Loucy (cell line): ENCODE data around the gene FNDC11.

Experiments
- CTCF ChIP-seq: fragments of 200-600 bp; sonication (generic); conservative IDR thresholded peaks from 2 replicates; pipeline ENCODE4 v1.5.1; 2014; ENCODE audit warnings: mild to moderate bottlenecking, antibody characterized with exemption, low read length
- EZH2phosphoT487 ChIP-seq: fragments of 200-600 bp; IDR thresholded peaks from 2 replicates; pipeline ENCODE4 v1.6.1; 2018; ENCODE audit warnings: antibody characterized with exemption, mild to moderate bottlenecking, moderate library complexity, borderline replicate concordance

GRCh38 chr20:63560856-63561609 is 7.1 kb downstream of the FNDC11 start:
- TF ChIP-seq CTCF: no peak
- TF ChIP-seq EZH2phosphoT487: no peak
